GM03348 (cell line): ENCODE measurements around the gene PLSCR1.

Experiments used
- DNase-seq: peaks from one replicate; pipeline ENCODE4 v3.0.0; 2012; ENCODE audit warnings: low spot score

PLSCR1 gene

DNA sequence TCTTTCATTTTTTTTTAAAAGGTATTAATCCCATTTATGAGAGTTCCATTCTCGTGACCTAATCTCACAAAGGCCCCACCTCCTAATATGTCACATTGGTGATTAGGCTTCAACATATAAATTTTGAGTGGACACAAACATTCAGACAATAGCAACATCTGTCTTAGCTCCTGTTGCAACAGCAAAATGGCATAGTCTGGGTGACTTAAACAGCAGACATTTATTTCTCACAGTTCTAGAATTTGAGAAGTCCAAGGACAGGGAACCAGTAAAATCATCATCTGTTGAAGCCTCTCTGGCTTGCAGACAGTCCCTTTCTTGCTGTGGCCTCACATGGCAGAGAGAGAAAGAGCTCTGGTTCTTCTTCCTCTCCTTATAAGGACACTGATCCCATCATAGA is 71.8 kb downstream of the PLSCR1 start:
- DNase-seq, result no peak

DNA sequence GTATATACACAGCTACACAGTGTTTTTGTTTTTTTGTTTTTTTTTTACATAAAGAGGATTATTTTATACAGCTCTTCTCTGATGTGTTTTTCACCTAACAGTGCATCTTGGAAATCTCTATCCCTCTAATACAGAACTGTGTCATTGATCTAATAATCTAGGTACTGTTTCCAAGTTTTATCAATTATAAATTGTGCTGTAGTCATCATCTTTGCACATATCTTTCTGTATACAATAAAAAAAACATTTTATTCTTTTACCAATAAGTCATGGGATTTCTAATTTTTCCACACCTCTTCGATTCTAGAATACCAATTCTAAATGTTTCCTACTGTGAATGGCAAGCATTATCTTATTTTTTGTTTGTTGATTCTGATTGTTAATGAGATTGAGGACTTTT is 73.4 kb downstream of the PLSCR1 start:
- no peak for DNase-seq

DNA sequence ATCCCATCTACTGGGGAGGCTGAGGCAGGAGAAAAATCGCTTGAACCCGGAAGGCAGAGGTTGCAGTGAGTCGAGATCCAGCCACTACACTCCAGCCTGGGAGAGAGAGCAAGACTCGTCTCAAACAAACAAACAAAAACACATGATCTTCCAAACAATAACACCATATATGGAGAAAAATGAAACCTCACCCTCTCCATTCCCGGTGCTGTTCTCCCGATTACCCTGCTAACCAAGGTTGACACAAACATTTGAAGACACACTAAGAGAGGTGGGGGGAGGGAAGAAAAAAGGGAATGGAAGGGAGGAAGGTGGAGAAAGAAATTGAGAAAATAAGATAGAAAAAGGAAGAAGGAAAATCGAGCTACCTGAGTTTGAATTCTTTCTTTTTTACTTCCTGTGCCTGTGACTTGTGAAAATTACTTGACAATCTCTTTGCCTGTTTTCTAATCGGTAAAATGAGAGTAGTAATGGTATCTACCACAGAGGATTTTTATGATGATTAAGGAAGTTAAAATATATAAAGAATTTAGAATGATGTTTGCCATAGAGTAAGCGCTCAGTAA is 73.9 kb downstream of the PLSCR1 start:
- DNase-seq, result no peak

DNA sequence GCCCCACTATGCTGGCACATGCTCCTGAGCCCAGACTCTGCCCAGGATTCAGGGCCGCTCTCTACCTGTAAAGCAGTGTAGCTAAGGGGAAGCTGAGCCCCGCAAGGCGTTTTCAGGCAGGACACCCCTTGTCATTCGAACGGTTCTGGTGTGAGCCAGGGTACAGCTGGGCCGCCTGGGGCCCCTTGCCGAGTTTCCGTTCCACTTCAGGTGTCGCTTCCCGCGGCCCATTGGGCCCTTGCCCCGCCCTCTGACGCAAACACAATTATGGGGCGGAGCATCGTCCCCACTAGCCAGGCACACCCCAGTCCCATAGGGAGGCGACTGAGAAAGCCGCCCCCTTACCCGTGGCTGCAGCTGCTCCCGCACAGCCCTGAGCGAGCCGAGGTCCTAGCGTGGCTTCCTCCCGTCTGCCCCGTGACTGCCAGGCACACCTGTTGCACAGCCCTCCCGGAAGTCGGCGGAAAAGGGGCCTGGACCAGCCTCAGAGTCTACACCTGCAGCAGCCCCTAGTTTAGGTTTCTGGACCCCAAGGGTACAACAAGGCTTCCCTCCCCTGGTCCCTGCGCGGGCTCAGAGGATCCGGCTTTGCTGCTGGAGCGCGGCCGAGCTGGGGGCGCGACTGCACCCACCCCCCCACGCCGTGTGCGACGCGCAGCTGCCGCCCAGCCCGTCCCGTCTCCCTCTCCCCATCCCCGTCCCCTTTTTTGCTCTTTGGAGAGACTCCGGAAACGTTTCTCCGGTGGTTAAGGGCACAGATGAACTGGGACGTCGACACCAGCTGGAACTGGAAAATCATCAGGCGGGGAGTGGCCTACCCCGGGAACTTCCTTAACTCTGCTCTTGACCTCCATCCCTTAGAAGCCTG is 75.0 kb downstream of the PLSCR1 start, which contains the start of gene PLSCR2:
Gene PLSCR2, minus strand, starts transcription at position 412 of the 868 bp plus-strand sequence. CDS start 9,657 bp downstream, outside the sequence.
- DNase-seq, result peak; percentile 68

DNA sequence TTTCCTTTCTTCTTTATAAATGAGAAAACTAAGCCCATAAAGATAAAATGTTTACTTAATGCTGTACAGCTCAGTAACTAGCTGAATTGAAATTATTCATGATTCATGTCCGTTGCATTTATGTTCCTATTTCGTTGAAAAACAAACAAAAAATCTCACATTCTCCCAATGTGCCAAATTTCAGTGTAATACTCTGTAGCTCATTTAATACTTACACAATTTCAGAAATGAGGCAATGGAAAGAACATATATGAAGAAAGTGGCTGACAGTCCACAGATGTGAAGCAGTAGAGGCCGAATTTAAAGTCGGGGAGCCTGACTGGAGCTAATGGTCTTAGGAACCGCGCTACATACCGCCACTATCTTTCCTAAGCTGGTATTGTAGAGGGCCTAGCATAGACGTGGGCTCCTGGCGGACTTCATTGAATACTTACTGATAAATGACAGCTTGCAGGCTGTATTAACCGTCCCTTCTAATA is 75.7 kb downstream of the PLSCR1 start:
- no peak for DNase-seq

DNA sequence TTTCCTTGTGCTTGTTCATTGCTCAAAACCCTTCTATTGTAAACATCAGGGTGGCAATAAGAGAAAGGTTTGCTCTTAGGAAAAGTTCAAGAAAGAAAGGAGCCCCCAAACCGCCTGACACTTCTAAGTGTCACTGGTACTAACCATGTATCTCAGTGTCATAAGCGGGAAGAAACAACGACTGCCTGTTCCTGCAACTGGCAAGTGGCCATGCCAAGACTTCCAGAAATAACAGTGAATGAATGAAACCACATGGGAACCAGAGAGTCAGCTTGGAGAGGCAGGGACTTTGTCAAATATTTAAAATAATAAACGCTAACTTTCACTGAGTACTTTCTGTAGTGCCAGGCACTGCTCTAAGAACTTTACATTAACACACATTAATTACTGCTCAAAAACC is 76.2 kb downstream of the PLSCR1 start:
- DNase-seq, result no peak

DNA sequence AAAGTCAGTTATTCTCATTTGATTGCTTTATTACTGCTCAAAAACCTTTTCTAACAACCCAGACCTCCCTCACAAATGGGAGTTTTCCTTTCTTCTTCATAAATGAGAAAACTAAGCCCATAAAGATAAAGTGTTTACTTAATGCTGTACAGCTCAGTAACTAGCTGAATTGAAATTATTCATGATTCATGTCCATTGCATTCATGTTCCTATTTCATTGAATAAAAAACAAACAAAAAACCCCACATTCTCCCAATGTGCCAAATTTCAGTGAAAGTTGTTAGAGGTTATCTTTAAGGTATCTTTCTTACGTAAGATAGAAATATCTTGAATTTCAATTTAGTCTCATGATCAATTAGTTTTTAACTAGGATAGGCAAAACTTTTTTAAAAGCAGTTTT is 77.8 kb downstream of the PLSCR1 start:
- no peak for DNase-seq

DNA sequence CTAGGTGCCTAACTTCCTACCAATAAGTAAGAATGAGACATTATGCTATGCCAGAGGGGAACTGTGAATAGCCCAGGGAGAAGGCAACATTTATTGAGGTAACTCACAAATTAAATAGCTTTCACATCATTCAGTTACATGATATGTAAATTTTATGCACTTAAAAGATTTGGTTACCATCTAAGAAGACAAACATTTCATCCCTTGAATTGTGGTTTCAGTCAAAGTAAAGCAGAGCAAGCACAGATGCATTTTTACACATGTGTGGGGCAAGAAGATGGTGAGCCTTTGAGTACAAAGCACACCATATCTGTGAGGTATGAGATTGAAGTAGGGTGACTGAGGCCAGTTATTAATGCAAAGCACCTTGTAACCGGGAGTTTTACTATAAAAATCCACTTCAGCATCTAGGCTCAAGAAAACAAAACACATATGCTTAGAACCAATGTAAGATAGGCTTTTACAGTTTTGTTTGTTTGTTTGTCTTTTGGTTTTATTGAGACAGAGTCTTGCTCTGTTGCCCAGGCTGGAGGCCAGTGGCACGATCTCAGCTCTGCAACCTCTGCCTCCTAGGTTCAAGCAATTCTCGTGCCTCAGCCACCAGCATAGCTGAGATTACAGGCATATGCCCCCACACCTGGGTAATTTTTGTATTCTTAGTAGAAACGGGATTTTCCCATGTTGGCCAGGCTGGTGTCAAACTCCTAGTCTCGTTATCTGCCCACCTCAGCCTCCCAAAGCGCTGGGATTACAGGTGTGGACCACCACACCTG is 78.5 kb downstream of the PLSCR1 start:
- no peak for DNase-seq
